ENCODE measurements around the gene POFUT1.
"Not testable (repeated sequence)": the region's sequence is repeated elsewhere in the genome, so short reads cannot be mapped to it uniquely, and the experiment has no call there.

POFUT1 gene

DNA sequence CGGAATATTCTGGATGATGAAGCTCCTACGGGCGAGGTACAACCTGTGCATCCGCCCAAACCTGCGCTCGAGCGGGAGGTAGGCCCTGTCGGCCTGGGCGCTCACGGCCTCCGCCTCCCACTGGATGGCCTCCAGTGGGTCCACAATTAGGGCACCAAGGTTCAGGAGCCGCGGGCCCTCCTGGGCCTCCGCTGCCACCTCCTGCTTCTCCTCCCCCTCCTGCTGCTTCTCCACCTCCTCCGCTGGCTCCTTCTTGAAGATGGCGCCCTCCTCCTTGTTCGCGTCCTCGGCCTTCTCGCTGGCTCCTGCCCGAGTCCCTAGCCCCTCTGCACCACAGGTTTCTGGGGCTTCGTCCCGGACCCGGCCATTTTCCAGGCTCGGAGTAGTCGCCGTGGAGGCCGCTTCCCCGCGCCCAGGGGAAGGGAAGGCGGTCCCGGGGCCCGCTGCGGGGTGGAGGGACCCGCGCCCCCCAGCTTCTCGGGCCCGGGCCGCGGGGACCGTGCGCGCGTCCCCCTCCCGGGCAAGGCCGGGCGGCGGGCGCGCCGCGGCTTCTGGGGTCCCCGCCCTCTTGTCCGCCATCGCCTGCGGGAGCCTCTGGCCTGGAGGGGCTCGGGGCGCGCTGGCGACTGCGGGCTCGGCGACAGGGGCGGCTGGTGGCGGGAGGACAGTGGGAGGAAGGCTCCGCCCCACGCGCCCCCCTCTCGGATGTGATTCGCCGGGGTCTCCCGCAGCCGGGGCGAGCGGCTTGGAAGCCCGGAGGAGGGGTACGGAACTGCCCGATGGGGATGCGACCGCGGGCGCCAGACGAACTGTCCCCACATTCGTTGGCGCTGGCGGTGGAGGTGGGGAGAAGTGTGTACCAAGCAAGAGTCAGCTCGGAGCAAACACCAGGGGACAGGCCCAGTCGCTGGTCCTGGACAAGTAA lies 17.7 kb upstream of the POFUT1 start:
- peak; percentile 41 for DNase-seq

DNA sequence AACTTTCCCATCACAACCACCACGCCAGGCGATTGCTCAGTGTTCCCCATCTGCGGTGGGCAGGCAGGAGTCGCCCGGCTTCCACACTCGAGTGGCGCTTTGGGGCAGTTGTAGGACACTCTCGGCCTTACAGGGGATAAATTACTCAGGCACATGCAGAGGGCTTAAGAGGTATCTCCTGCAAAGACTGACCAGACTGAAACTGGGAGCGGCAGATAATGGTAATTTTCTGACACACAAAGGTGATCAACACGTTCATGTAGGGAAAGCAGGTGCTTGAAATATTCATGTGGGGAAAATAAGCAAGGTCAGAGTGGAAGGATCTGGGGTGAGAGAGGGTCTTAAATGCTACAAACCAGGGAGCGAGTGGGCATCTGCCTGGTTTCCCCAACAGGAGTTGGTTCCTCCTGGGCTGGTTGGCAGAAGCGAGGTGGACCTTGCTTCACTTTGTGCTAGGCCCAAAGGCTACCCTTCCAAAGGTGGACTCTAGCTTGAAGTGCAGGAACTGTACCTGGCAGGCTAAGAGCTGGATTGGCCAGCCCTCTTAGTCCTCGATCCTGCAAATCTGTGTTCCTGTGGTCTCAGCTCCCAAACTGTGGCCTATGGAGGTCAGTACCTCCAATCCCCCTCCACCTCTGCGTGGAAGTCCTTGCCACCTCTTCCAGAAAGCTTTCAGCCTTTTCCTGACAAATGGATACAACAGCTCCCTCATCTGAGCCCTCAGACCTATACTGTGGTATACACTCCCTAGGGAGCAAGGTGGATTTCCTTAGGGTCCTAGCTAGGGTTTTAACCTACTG lies 16.9 kb upstream of the POFUT1 start:
- no peak for DNase-seq

GRCh38 chr20:32191422-32191821 lies 16.3 kb upstream of the POFUT1 start:
- no peak for DNase-seq

- no peak for DNase-seq
Observed at GRCh38 chr20:32191873-32192272, 15.8 kb upstream of the POFUT1 start.

GRCh38 chr20:32192698-32193097 lies 15.0 kb upstream of the POFUT1 start:
- DNase-seq: no peak

- not testable (repeated sequence) for DNase-seq
Observed at GRCh38 chr20:32193336-32193735, 14.3 kb upstream of the POFUT1 start.

DNA sequence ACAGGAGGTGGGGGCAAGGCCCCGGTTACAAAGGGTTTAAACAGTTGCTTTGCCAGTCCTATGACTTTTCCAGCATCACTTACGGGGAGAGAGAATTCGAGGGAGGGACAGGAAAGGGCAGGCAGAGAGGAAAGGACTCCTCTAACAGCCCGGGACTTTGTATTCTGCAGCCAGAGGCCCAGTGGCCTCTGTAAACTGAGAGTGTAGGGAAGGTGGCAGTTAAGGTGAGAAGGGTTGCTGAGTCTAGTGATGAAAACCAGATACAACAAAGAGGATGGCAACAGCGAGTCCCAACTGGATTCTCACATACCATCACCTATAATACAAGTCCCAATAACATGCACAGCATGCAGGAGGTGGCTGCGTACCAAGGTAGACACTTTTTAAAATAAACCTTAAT lies 13.7 kb upstream of the POFUT1 start:
- DNase-seq: no peak

GRCh38 chr20:32195581-32195980 lies 12.1 kb upstream of the POFUT1 start:
- DNase-seq: no peak

GRCh38 chr20:32196613-32197012 lies 11.1 kb upstream of the POFUT1 start:
- DNase-seq: not testable (repeated sequence)

- not testable (repeated sequence) for DNase-seq
Observed at GRCh38 chr20:32197136-32197535, 10.5 kb upstream of the POFUT1 start.

- DNase-seq: no peak
Observed at GRCh38 chr20:32199006-32199405, 8.7 kb upstream of the POFUT1 start.

- no peak for DNase-seq
Observed at GRCh38 chr20:32201296-32201976, 6.2 kb upstream of the POFUT1 start.

DNA sequence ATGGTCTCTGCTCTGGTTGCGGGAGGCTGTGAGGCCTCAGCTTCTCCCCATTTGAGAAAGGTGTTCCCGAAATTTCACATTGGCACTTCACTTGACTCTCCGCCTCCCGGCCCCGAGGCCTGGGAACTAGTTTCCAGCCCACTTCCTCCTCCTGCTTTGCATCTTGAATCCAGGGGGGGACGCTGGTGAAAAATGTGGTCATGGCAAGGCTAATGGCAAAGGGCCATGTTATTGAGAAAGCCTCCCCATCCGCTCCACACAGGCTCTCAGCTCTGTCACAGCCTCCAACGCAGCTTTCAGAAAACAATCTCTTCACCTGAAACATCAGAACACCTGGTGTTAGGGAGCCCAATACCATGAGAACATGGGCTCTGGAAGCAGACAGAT lies 5.7 kb upstream of the POFUT1 start:
- DNase-seq: no peak

DNA sequence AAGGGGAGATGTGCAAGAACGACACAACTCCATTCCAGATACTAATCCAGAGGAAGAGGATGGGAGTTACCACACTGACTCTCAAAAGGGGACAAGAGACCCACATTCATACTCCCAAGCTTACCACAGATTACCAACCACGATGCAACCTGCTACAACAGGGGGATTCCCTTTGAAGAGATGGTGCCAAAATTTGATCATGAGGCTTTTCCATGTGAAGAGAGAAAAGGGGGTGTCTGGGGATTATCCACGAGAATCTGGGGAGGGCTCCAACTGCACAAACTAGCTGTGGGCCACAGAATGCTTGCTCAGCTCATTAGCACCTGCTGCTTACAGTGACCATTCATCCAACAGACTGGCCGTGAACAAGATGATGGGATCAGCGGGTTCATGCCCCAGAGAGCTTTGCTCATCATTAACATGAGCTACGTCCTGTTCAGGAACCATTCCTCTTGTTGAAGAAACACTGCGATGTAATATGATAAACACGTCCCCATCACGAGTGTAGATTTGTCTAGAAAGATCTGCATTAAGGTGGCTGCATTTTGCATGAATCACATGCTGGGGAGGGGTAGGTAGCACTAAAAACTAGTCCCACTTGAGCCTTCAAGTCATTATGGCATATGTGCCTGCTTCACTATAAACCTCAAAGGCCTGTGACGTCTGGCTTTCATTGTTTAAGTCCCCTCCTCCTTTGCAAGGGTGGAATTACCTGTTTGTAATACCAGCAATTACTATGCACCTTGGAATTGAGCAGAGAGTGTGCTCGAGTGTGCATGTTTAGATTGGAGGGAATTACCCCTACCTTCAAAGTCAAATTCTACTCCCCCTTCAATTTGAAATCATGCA lies 4.1 kb upstream of the POFUT1 start:
- no peak for DNase-seq

GRCh38 chr20:32204205-32205109 lies 3.2 kb upstream of the POFUT1 start:
- peak; percentile 62 for DNase-seq

DNA sequence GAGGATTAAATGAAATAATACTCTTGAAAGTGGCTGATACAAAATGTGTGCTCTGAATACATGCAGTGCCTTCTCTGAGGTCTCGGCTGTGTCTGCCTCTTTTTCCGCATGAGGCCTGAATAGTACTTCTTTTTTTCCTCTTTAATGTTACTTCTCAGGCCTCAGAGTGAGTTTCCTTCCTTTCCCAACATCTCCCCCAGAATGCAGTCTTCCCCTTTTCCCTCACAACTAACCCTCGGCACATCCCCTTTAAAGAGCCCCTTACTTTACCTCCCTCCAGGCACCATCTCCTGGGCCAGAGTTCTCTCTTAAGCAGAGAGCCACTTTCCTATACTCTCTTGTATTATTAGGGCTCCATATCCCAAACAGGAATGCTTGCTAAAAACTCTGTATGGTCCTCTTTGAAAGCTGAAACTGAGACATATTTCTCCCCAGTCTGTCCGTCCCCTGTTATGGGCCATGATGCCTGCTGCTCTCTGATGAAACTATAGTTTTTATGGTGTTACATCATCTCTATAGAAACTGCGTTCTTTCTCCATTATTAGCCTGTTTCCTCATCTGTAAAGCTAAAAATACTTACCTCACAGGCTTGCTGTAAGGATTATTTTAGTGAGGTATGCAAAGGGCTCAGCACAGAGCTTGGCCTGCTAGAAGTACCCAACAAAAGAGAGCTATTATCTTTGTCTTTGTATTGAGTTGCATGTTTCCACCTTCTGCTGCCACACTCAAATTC lies 2.4 kb upstream of the POFUT1 start:
- no peak for DNase-seq

- no peak for DNase-seq
Observed at GRCh38 chr20:32205843-32206759, 1.6 kb upstream of the POFUT1 start.

- peak; percentile 37 for DNase-seq
Observed at GRCh38 chr20:32206760-32207625, 687 bp upstream of the POFUT1 start.
